ENCODE measurements around the gene PSME3IP1. TPM values are rescaled to one million over a fixed set of nuclear protein-coding genes. Genes with fewer than 3 reads are reported as not detected.

Gene PSME3IP1
- total and polyA plus RNA-seq, 8 donors: 27.9 to 63.3 (median 32.7) TPM

DNA sequence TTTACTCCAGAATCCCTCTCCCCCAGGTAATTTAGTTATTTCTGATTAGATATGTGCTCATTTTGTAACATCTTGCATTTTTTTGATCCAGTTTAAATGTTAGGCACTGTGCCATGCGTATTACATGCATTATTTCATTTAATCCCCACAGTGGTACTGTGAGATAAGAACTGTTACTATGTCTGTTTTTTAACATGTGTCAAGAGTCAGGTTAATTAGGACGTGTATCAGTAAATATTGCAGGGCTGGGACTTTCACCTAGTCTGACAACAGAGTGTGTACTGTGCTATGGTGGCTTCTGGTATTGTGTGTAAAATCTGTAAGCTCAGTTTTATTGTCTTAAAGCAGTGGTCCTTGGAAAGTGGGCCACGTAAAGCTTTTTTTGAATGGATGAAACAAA, 10.9 kb upstream of the PSME3IP1 start:
- H3K9me3 ChIP-seq: no peaks in the 10 kb centered on the region
- no peak for FAIRE-seq
- H3K27me3 ChIP-seq: no peaks in the 10 kb centered on the region
- no peaks in the 10 kb centered on the region for H3K36me3 ChIP-seq
- intact Hi-C loops (cut with DNase I): no loop called here
- TF ChIP-seq, protein P1, sequence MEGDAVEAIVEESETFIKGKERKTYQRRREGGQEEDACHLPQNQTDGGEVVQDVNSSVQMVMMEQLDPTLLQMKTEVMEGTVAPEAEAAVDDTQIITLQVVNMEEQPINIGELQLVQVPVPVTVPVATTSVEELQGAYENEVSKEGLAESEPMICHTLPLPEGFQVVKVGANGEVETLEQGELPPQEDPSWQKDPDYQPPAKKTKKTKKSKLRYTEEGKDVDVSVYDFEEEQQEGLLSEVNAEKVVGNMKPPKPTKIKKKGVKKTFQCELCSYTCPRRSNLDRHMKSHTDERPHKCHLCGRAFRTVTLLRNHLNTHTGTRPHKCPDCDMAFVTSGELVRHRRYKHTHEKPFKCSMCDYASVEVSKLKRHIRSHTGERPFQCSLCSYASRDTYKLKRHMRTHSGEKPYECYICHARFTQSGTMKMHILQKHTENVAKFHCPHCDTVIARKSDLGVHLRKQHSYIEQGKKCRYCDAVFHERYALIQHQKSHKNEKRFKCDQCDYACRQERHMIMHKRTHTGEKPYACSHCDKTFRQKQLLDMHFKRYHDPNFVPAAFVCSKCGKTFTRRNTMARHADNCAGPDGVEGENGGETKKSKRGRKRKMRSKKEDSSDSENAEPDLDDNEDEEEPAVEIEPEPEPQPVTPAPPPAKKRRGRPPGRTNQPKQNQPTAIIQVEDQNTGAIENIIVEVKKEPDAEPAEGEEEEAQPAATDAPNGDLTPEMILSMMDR (IDR thresholded peaks at IDR 0.05): no peak
- H3K4me1 ChIP-seq: peaks cover 3 to 19% (median 5%) of the 10 kb centered on the region in 3 donors
- DNase-seq: no peak
- H3K4me3 ChIP-seq: no peak overlapping the region
- H3K27ac ChIP-seq: no peak overlapping the region
- 51 to 59% methylated on average over 3 of the region's 3 CpGs for whole genome bisulfite sequencing, 2 donors
- no peak for ATAC-seq

DNA sequence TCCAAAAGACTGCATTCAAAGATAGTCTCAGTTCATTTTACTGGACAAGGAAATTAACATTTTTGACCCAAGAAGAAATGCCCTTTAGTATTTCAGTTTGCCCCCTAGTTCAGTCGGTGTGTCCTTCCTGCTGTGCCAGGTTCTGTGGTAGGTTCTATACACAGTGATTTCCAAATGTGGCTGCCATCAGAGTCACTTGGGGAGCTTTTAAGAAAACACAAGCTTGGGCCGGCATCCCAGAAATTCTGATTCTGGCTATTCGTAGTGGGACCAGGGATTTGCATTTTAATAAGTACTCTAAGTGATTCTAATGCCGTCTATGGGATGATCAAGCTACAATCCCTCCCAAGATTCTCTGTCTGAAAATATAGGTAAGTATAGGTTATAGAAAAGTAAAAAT, 10.4 kb upstream of the PSME3IP1 start:
- peaks cover 5 to 23% (median 10%) of the 10 kb centered on the region in 3 donors for H3K4me1 ChIP-seq
- 62 to 77% methylated on average over 4 of the region's 4 CpGs for WGBS, 2 donors
- H3K9me3 ChIP-seq: no peaks in the 10 kb centered on the region
- ATAC-seq: no peak
- H3K4me3 ChIP-seq: no peak overlapping the region
- H3K27ac ChIP-seq: no peak overlapping the region
- FAIRE-seq: no peak
- TF ChIP-seq, protein P1 (IDR thresholded peaks at IDR 0.05): no peak
- DNase-seq: no peak
- intact Hi-C loops (cut with DNase I): no loop called here
- no peaks in the 10 kb centered on the region for H3K36me3 ChIP-seq
- no peaks in the 10 kb centered on the region for H3K27me3 ChIP-seq

DNA sequence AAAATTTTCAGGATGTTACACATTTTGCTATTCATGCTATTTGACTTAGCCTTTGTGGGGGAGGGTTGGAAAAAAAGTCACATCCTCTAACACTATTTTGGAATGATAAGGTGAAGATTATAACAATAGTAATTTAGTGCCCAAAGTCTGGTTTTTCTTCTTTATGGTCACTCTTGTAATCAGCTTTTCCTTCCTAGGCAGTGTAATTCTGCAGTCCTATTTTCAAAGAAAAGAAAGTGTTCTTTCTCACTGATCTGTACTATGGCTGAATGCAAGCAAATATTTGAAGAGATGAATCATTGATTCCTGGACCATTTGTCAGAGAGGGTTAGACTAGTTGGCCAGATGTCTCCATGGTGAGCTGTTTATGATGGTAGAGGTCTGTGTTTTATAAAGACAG, 8.7 kb upstream of the PSME3IP1 start:
- no peaks in the 10 kb centered on the region for H3K36me3 ChIP-seq
- peak in 3 of 4 donors; percentile 73 to 77 (median 75) for ATAC-seq
- TF ChIP-seq, protein P1 (IDR thresholded peaks at IDR 0.05): no peak
- peaks cover 14 to 30% (median 17%) of the 10 kb centered on the region in 3 donors for H3K4me1 ChIP-seq
- intact Hi-C loops (cut with DNase I): no loop called here
- no peak overlapping the region for H3K4me3 ChIP-seq
- DNase-seq: no peak
- peak overlapping the region in 1 of 4 donors; percentile 29 for H3K27ac ChIP-seq
- H3K9me3 ChIP-seq: no peaks in the 10 kb centered on the region
- no peaks in the 10 kb centered on the region for H3K27me3 ChIP-seq
- FAIRE-seq: peak; percentile 17

DNA sequence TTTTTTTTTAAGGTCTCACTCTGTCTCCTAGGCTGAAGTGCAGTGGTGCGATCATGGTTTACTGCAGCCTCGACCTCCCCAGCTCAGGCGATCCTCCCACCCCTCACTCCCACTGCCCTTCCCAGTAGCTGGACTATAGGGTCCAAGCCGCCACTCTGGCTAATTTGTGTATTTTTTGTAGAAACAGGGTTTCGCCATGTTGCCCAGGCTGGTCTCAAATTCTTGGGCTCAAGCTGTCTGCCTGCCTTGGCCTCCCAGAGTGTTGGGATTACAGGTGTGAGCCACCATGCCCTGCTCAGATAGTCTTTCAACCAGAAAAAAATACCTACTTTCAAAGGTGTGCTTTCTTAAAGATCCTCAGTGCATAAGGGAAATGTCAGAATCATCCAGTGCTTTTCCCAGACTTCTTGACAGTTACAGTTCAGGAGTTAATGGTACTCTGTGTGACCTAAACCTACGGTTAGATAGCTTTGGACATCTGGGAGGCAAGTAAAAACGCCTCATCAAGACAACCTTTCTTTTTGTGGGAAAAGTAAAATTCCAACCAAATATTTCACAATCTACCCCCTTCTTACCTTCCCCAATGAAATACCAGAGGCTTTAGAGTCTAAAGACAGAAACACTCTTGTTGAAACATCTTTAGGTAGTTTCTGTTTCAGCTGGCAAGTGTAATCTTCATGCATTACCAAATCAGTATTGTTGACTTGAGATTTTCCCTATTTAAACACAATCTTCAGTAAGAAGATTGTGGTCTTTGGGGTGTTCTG, 7.1 kb upstream of the PSME3IP1 start:
- TF ChIP-seq, protein P1 (IDR thresholded peaks at IDR 0.05): no peak
- intact Hi-C loops (cut with DNase I): no loop called here
- Histone ChIP-seq H3K27me3 (no peaks in the 10 kb centered on the region), H3K36me3 (no peaks in the 10 kb centered on the region), H3K4me1 (peaks cover 14 to 30% (median 17%) of the 10 kb centered on the region in 3 donors), H3K9me3 (no peaks in the 10 kb centered on the region), H3K4me3 (no peak overlapping the region), H3K27ac (no peak overlapping the region)
- DNase-seq (no peak), FAIRE-seq (no peak), ATAC-seq (no peak)
- 79 to 81% methylated on average over 7 of the region's 7 CpGs for WGBS, 2 donors

DNA sequence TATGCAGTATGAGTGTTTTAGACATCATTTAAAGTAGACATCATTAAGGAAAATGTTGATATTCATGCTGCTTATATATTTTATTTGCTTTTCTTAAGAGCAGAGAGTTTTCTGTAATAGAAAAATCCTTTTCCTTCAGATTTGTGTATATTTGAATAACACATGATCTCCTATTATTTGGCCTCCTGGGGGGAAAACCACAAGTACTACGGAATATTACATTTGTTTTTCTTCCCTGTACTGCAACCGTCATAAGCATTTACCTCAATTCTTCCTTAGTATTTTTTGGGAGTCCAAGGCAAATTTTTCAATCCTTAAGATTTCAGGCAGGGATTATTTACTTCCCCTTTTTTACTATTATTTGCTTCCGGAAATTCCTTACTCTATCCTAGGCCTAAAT, 6.3 kb upstream of the PSME3IP1 start:
- FAIRE-seq (no peak), ATAC-seq (no peak), DNase-seq (no peak)
- no peak overlapping the region for H3K27ac ChIP-seq
- 86 to 94% methylated on average over 3 of the region's 3 CpGs for WGBS, 2 donors
- H3K9me3 ChIP-seq: no peaks in the 10 kb centered on the region
- TF ChIP-seq, protein P1 (IDR thresholded peaks at IDR 0.05): no peak
- peaks cover 14 to 30% (median 17%) of the 10 kb centered on the region in 3 donors for H3K4me1 ChIP-seq
- no peak overlapping the region for H3K4me3 ChIP-seq
- no peaks in the 10 kb centered on the region for H3K27me3 ChIP-seq
- intact Hi-C loops (cut with DNase I): no loop called here
- H3K36me3 ChIP-seq: no peaks in the 10 kb centered on the region
